GM23248 (cell line): Measurements from ENCODE around the gene HECTD4.

Experiments used
- EZH2 ChIP-seq: fragments of 200-600 bp; sonication (generic); IDR thresholded peaks from 2 replicates; pipeline ENCODE4 v1.6.1; 2018; ENCODE audit warnings: antibody characterized with exemption, mild to moderate bottlenecking; ENCODE audit not compliant: insufficient read depth, poor library complexity, severe bottlenecking
- EZH2phosphoT487 ChIP-seq: fragments of 200-600 bp; sonication (generic); IDR thresholded peaks from 2 replicates; pipeline ENCODE4 v1.6.1; 2018; ENCODE audit warnings: antibody characterized with exemption, moderate library complexity, mild to moderate bottlenecking, low read depth; ENCODE audit not compliant: insufficient read depth

- TF ChIP-seq EZH2 (no peak), EZH2phosphoT487 (no peak)
Observed at GRCh38 chr12:112217647-112218046, 164.6 kb downstream of the HECTD4 start.
